ENCODE measurements around the gene CCDC24. TPM values are rescaled to one million over a fixed set of nuclear protein-coding genes. Genes with fewer than 3 reads are reported as not detected.
A peak's percentile ranks its signal among the peaks of the same experiment; 100 is the strongest.

The CCDC24 gene
- total and polyA plus RNA-seq, 9 of the 15 experiments (the other 6 are each of a cell fraction or from before 2014, with no cell fraction given): 0.31 to 4.5 (median 1.5) TPM

GRCh38 chr1:44019466-44019948, 28.1 kb downstream of the CCDC24 start:
- H2AFZ ChIP-seq (ENCODE audit: low read depth, low read length): no peak overlapping the region
- no peaks in the 10 kb centered on the region for H3K79me2 ChIP-seq (ENCODE audit: control insufficient read depth, insufficient read depth, low read length)
- DNase-seq (ENCODE audit: extremely low read depth in 1 of 4, low spot score in 3 of 4): no peak
- no peak overlapping the region for H3K9ac ChIP-seq (ENCODE audit: insufficient read depth in 1 of 2, low read depth in 2 of 2, low read length in 2 of 2)
- 0 out of 3 replicates have a peak, but pooled peaks cover 7% of the 10 kb centered on the region for H3K36me3 ChIP-seq (ENCODE audit: control insufficient read depth, insufficient read depth, low read length)
- no peak overlapping the region for H3K27ac ChIP-seq (ENCODE audit: extremely low read depth, low read depth, low read length)
- 84% methylated on average over 12 of the region's 13 CpGs for WGBS (ENCODE audit: insufficient coverage, low coverage, missing lambda C conversion rate)
- intact Hi-C loops (cut with micrococcal nuclease) (no loop called here), in situ Hi-C loops (cut with MboI) (no loop called here)
- H3K9me1 ChIP-seq (ENCODE audit: control insufficient read depth, insufficient read depth, low read length): no peaks in the 10 kb centered on the region
- ATAC-seq: no peak
- H3K9me3 ChIP-seq (replicated peaks; ENCODE audit: control insufficient read depth, insufficient read depth, low read depth, low read length): no peaks in the 10 kb centered on the region
- ChIA-PET CTCF (ENCODE audit: low intra/inter-chr PET ratio) (no interaction called here), POLR2A (interaction anchor here (1.0 to 3.0 kb wide), 5 partner anchors 8 to 19 kb away, joined by 3 to 20 read pairs (median 12); no protein-coding TSS in a partner anchor)
- H3K4me1 ChIP-seq (replicated peaks in 1 of 2; ENCODE audit: control insufficient read depth in 2 of 2, insufficient read depth in 2 of 2, low read length in 2 of 2): peaks cover 5 to 39% of the 10 kb centered on the region in 2 experiments; a peak in 4 of 5 replicates
- TF ChIP-seq POLR2G (IDR thresholded peaks at IDR 0.05; ENCODE audit: low read depth, low read length) (peak; percentile 56), RBFOX2 (IDR thresholded peaks at IDR 0.05; ENCODE audit: low read depth, low read length) (0 out of 2 replicates have a peak, but pooled peaks have one; percentile 30), PHB2 (IDR thresholded peaks at IDR 0.05; ENCODE audit: low read depth) (no peak)
- no peak overlapping the region for H3K4me3 ChIP-seq
- FAIRE-seq: no peak
- no peaks in the 10 kb centered on the region; the same call in 1 of the 2 replicates for H4K20me1 ChIP-seq (replicated peaks; ENCODE audit: control insufficient read depth, insufficient read depth, low read length)
- BruUV-seq (replicated peaks): no TSS peak
- H3K4me2 ChIP-seq (ENCODE audit: insufficient read depth, low read length): no peak overlapping the region
- H3K27me3 ChIP-seq (ENCODE audit: control insufficient read depth in 2 of 2, insufficient read depth in 2 of 2, low read length in 2 of 2): no peaks in the 10 kb centered on the region

DNA sequence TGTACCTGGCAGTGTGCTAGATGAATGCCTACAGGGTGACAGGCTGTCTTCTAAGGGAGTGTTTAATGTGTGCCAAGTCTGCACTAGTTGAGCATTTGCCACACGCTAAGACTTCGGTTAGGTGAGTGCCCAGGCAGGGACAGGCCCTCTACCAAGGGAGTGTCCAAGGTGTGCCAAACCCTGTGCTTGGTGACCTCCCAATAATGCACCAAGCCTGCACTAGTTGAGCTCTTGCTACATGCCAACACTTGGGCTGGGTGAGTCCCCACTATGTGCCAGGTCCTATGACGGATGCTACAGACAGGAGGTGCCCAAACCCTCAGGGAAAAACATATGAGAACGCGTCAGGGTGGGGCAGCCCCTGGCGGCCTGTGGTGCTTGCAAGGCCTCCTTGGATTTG, 29.1 kb downstream of the CCDC24 start:
- ChIA-PET POLR2A (interaction anchor here (0.8 to 3.0 kb wide), 5 partner anchors 9 to 18 kb away, joined by 3 to 20 read pairs (median 12); partner anchors contain the start of gene SLC6A9), CTCF (ENCODE audit: low intra/inter-chr PET ratio) (interaction anchor here (0.6 kb wide), 1 partner anchor 368 kb away, joined by 3 read pairs; no protein-coding TSS in a partner anchor)
- H3K4me1 ChIP-seq (replicated peaks in 1 of 2; ENCODE audit: control insufficient read depth in 2 of 2, insufficient read depth in 2 of 2, low read length in 2 of 2): peaks cover 0 to 31% of the 10 kb centered on the region in 2 experiments; a peak in 3 of 5 replicates
- H4K20me1 ChIP-seq (replicated peaks; ENCODE audit: control insufficient read depth, insufficient read depth, low read length): no peaks in the 10 kb centered on the region; the same call in 1 of the 2 replicates
- BruUV-seq (replicated peaks): no TSS peak
- H3K9me1 ChIP-seq (ENCODE audit: control insufficient read depth, insufficient read depth, low read length): no peaks in the 10 kb centered on the region
- no peak overlapping the region for H3K4me2 ChIP-seq (ENCODE audit: insufficient read depth, low read length)
- ATAC-seq (no peak), DNase-seq (ENCODE audit: extremely low read depth in 1 of 4, low spot score in 3 of 4) (no peak), FAIRE-seq (no peak)
- H3K27me3 ChIP-seq (ENCODE audit: control insufficient read depth in 2 of 2, insufficient read depth in 2 of 2, low read length in 2 of 2): no peaks in the 10 kb centered on the region
- H2AFZ ChIP-seq (ENCODE audit: low read depth, low read length): no peak overlapping the region
- intact Hi-C loops (cut with micrococcal nuclease) (no loop called here), in situ Hi-C loops (cut with MboI) (no loop called here)
- no peak overlapping the region for H3K4me3 ChIP-seq
- H3K9ac ChIP-seq (ENCODE audit: insufficient read depth in 1 of 2, low read depth in 2 of 2, low read length in 2 of 2): no peak overlapping the region
- 75% methylated on average over 6 of the region's 6 CpGs for WGBS (ENCODE audit: insufficient coverage, low coverage, missing lambda C conversion rate)
- no peak overlapping the region for H3K27ac ChIP-seq (ENCODE audit: extremely low read depth, low read depth, low read length)
- H3K36me3 ChIP-seq (ENCODE audit: control insufficient read depth, insufficient read depth, low read length): 0 out of 3 replicates have a peak, but pooled peaks cover 7% of the 10 kb centered on the region
- H3K79me2 ChIP-seq (ENCODE audit: control insufficient read depth, insufficient read depth, low read length): no peaks in the 10 kb centered on the region
- no peaks in the 10 kb centered on the region for H3K9me3 ChIP-seq (replicated peaks; ENCODE audit: control insufficient read depth, insufficient read depth, low read depth, low read length)
- no peak for TF ChIP-seq HNRNPUL1 (IDR thresholded peaks at IDR 0.05; ENCODE audit: low read length)
- no peak for TF ChIP-seq TCF7L2 (IDR thresholded peaks at IDR 0.05; ENCODE audit: low read depth, low read length)
- TF ChIP-seq GATAD2A (IDR thresholded peaks at IDR 0.05): no peak
- no peak for TF ChIP-seq ZNF212 (CRISPR knock-in tag; IDR thresholded peaks at IDR 0.05)
- no peak for TF ChIP-seq MED1 (CRISPR knock-in tag; IDR thresholded peaks at IDR 0.05; ENCODE audit: borderline replicate concordance)
- TF ChIP-seq HBP1 (CRISPR knock-in tag; IDR thresholded peaks at IDR 0.05): no peak
- no peak for TF ChIP-seq ZNF449 (CRISPR knock-in tag; IDR thresholded peaks at IDR 0.05)
- no peak for TF ChIP-seq RBM14 (IDR thresholded peaks at IDR 0.05; ENCODE audit: borderline replicate concordance, insufficient read depth, low read depth, low read length)
- TF ChIP-seq PCBP2 (IDR thresholded peaks at IDR 0.05; ENCODE audit: low read depth, low read length, poor library complexity, severe bottlenecking): no peak
- no peak for TF ChIP-seq POLR2AphosphoS2 (IDR thresholded peaks at IDR 0.05; ENCODE audit: low read length)
- no peak for TF ChIP-seq TBP (optimal IDR thresholded peaks at IDR 0.05; ENCODE audit: low read depth, low read length)
